BJ (cell line): Measurements from ENCODE around the gene NDUFS6. TPM values are rescaled to one million over a fixed set of nuclear protein-coding genes. Genes with fewer than 3 reads are reported as not detected.

Experiments
- CTCF ChIA-PET: fragments of 350-600 bp; formaldehyde crosslinking; extraction: SDS; loops from one replicate; lab custom pipeline; 2021; ENCODE audit warnings: antibody characterized with exemption, inconsistent platforms; lab: Yijun Ruan, JAX
- POLR2A ChIA-PET: fragments of 300-600 bp; sonication (Branson Sonifier 250); formaldehyde crosslinking; extraction: SDS; loops from one replicate; lab custom pipeline; 2021; ENCODE audit warnings: antibody characterized with exemption; lab: Charles Lee
- DNase-seq: peaks from one replicate; pipeline ENCODE4 v3.0.0-alpha.2; 2011; ENCODE audit warnings: low read depth
- H3K27me3 ChIP-seq: 2 replicates; pipeline ENCODE4 v1.6.0; 2011; ENCODE audit warnings: low read length; ENCODE audit not compliant: control insufficient read depth, insufficient read depth
- H3K36me3 ChIP-seq: 2 replicates; pipeline ENCODE4 v1.5.1; 2011; ENCODE audit warnings: low read length; ENCODE audit not compliant: control insufficient read depth, insufficient read depth
- H3K4me3 ChIP-seq: 2 replicates; pipeline ENCODE4 v1.5.1; 2011; ENCODE audit warnings: low read depth, mild to moderate bottlenecking, control low read depth, low read length
- polyA plus RNA-seq: library from polyadenylated mRNA; depleted of rRNA; stranded (reverse); fragments of >200 nt; gene quantifications from 2 replicates; pipeline ENCODE4 v1.2.3, GENCODE V29; 2011
- TF ChIP-seq, protein P1 (sequence below): IDR thresholded peaks from 2 replicates; pipeline ENCODE4 v1.5.1; 2011; ENCODE audit warnings: low read depth, mild to moderate bottlenecking, control low read depth, inconsistent platforms, low read length, moderate library complexity; ENCODE audit not compliant: insufficient read depth

Gene NDUFS6
- polyA plus RNA-seq, 1 experiment: 26.6 TPM

DNA sequence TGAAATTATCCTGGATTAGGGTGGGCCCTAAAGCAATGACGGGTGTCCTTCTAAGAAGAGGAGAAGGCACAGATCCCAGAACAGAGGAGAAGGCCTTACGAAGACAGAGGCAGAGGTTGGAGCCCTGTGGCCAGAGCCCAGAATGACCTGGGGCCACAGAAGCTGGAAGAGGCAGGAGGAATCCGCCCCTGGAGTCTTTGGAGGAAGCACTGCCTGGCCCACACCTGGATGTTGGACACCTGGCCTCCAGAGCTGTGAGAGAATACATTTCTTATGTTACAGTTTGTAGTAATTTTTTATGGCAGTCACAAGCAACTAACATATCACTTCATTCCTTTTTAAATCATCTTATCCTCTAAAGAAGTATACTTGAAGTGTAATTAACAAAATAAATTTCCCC is 10.0 kb upstream of the NDUFS6 start:
- Histone ChIP-seq H3K27me3 (no peaks in the 10 kb centered on the region), H3K36me3 (no peaks in the 10 kb centered on the region; the same call in none of the 2 replicates), H3K4me3 (no peak overlapping the region)
- TF ChIP-seq, protein P1, sequence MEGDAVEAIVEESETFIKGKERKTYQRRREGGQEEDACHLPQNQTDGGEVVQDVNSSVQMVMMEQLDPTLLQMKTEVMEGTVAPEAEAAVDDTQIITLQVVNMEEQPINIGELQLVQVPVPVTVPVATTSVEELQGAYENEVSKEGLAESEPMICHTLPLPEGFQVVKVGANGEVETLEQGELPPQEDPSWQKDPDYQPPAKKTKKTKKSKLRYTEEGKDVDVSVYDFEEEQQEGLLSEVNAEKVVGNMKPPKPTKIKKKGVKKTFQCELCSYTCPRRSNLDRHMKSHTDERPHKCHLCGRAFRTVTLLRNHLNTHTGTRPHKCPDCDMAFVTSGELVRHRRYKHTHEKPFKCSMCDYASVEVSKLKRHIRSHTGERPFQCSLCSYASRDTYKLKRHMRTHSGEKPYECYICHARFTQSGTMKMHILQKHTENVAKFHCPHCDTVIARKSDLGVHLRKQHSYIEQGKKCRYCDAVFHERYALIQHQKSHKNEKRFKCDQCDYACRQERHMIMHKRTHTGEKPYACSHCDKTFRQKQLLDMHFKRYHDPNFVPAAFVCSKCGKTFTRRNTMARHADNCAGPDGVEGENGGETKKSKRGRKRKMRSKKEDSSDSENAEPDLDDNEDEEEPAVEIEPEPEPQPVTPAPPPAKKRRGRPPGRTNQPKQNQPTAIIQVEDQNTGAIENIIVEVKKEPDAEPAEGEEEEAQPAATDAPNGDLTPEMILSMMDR: no peak
- POLR2A ChIA-PET: no interaction called here
- CTCF ChIA-PET: interaction anchor here (1.8 kb wide), 1 partner anchor 27 kb away, joined by 6 read pairs; no protein-coding TSS in a partner anchor
- no peak for DNase-seq

DNA sequence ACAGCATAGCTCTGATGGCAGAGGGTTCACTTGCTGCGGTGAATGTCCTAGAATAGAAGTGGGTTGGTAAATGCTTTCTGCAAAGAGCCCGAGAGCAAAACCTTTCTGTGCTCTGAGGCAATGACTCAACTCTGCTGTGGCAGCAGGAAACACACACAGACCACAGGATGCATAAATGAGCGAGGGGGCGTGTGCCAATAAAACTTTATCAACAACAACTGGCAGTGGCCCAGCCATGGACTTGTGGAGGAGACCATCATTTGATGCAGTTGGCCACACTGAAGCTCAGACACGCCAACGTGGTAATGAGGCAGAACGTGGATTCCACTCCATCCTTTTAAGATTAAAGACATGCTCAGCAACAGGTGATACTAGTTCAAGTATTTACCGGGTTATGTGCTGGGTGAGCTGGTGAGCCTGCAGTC is 8.4 kb upstream of the NDUFS6 start:
- POLR2A ChIA-PET: no interaction called here
- DNase-seq: no peak

DNA sequence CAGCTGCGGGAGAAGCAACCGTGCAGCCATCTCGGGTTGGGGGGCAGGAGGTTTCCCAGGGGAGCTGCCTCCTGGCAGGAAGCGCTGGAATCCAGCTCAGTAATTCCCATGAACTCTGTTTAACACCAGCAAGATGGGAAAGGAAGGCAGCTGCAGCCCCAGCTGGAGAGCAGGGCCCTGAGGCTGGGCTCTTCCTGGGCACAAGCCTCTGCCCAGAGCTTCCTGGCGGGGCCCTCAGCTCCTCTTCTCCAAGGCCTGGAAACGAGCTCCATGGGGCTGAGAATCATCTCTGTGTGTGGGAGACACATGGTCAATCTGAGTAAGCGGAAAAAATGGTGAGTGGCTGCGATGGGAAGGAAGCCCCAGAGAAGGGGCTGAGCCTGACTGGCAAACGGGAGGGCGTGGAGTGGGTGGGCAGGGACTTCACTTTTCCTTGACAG is 7.9 kb upstream of the NDUFS6 start:
- POLR2A ChIA-PET: no interaction called here
- DNase-seq: no peak
- CTCF ChIA-PET: interaction anchor here (1.6 kb wide), 1 partner anchor 30 kb away, joined by 8 read pairs; no protein-coding TSS in a partner anchor
- H3K4me3 ChIP-seq: no peak overlapping the region
- H3K36me3 ChIP-seq: peaks cover 17% of the 10 kb centered on the region
- TF ChIP-seq, protein P1: no peak
- H3K27me3 ChIP-seq: no peaks in the 10 kb centered on the region

More for the DNA sequence above, 8.4 kb upstream of the NDUFS6 start:
- CTCF ChIA-PET: interaction anchor here (1.6 kb wide), 1 partner anchor 29 kb away, joined by 8 read pairs; no protein-coding TSS in a partner anchor
- TF ChIP-seq, protein P1: no peak
- H3K27me3 ChIP-seq: no peaks in the 10 kb centered on the region
- H3K36me3 ChIP-seq: peaks cover 15% of the 10 kb centered on the region
- no peak overlapping the region for H3K4me3 ChIP-seq

DNA sequence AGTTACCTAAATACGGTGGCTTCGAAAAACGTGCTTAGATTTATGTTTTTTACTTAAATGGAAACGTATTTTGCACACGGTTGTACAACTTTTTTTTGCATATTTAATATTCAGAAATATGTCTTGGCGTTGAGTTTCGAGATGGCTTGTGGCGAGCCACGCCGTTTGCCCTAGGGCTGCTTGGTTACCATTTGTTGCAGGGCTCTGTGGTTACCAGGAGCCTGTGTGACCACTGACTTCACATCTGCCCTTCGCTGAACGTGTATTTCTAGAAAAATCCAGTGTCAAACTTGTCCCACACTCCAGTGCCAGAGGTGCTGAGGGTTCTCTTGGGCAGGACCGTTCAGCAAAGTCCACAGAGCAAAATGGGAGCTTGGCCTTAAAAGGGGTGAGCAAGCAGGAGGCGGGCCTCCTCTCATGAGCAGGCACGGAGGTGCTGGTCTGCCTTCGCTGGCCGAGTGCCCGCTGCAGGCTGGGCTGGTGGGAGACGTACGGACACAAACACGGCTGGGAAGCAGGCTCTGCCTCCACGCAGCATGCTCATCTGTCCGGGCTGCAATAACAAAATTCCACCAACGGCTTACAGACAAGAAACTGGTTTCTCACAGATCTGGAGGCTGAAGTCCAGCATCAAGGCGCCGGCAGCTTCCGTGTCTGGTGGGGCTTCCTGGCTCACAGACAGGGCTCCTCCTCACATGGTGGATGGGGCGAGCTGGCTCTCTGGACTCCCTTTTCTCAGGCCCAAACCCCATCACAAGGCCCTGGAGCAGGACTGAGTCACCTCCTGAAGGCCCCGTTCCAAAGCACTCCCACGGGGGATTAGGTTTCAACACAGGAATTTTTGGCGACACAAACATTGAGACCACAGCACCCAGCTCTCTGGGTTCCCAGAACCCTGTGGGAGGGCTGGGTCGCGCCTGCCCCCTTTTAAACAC is 7.0 kb upstream of the NDUFS6 start:
- no peaks in the 10 kb centered on the region for H3K27me3 ChIP-seq
- DNase-seq: peak; percentile 51
- ChIA-PET CTCF (interaction anchor here (0.8 to 1.7 kb wide), 3 partner anchors 30 to 32 kb away, joined by 3 to 8 read pairs (median 6); no protein-coding TSS in a partner anchor), POLR2A (interaction anchor here (0.5 kb wide), 1 partner anchor 448 kb away, joined by 4 read pairs; no protein-coding TSS in a partner anchor)
- no peak overlapping the region for H3K4me3 ChIP-seq
- TF ChIP-seq, protein P1: no peak
- H3K36me3 ChIP-seq: peaks cover 18% of the 10 kb centered on the region

DNA sequence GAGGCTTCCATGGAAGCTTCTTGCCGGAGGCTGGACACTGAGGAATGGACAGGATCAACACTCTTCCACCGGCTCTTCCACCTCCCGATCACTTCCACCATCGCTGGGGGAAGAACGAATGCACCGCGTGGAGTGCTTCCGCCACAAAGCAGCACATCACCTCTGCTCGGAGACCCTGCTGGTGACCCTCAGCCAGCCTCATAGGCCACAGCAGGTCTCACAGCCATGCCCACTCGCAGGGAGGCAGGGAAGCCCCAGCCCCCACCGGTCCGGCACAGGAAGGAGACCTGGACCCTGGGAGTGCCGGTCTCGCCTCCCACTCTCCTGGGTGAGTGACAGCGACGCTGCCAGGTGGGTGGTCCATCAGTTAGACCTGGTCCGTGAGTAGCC is 6.3 kb upstream of the NDUFS6 start:
- POLR2A ChIA-PET: interaction anchor here (0.5 kb wide), 1 partner anchor 448 kb away, joined by 4 read pairs; no protein-coding TSS in a partner anchor
- Histone ChIP-seq H3K27me3 (no peaks in the 10 kb centered on the region), H3K4me3 (no peak overlapping the region), H3K36me3 (peaks cover 18% of the 10 kb centered on the region)
- CTCF ChIA-PET: interaction anchor here (0.8 to 1.7 kb wide), 2 partner anchors 31 to 32 kb away, joined by 3 to 6 read pairs; no protein-coding TSS in a partner anchor
- TF ChIP-seq, protein P1: no peak
- DNase-seq: no peak
